ENCODE measurements around the gene CACNA1H.
"Not testable (repeated sequence)": the region's sequence is repeated elsewhere in the genome, so short reads cannot be mapped to it uniquely, and the experiment has no call there.

The CACNA1H gene

DNA sequence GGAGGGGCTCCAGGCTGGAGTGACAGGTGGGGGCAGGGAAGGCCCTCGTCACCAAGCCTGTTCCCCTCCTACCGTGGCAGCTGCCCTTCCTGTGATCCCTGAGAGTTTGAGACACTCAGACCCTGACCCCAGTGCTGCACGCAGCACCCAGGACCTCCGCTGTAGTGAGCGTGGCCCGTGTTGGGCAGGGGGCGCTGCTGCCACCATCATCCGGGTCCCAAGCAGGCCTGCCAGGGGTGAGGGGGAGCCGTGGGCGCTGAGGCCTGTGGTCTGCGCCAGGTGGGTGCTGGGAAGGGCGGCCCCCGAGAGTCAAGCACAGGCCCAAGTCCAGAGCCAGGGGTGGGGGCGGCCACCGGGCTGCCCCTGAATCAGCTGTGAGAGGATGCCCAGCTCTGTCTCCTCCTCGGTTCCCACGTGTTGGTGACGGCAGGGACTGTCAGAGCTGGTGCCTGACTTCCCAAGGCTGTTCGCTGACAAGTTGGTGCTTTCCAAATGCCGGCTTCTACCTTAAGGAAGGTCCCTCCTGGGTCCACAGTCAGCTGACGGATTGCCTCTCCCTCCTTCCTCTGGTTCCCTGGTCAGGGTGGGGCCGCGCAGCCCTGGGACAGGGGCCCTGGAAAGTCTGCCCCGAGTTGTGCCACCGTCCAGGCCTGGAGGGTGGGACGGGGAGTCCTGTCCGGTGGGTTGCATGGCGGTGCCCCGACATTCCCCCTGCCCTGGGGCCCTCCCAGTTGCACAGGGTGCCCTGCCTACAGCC lies 41.1 kb downstream of the CACNA1H start:
- DNase-seq (ENCODE audit: low read depth in 2 of 2): no peak

DNA sequence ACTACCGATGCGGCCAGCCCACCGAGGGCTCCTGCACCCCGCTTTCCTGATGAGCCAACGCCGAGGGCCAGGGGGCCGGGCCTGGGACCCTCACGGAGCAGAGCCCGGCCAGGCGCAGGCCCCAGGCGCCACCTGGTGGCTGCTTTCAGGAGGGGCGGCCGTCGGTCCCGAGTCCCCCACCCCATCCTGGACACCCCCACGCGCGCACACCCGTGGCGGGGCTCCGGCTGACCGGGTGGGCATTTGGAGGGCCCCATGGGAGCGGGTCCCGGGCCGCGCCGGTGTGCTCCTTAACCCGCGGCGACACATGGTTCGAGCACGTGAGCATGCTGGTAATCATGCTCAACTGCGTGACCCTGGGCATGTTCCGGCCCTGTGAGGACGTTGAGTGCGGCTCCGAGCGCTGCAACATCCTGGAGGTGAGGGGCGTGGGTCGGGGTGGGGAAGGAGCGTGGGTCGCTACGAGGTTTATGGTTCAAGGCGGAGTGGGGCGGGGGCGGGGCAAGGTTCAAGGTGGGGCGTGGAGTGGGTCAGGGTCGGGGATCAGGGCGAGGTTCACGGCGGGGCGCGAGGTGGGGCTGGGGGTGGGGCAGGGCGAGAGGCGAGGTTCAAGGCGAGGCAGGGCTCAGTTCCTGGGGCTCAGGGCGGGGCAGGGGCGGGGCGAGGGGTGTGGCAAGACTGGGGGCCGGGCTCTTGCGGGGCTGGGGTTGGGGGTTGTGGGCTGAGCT lies 41.9 kb downstream of the CACNA1H start:
- DNase-seq (ENCODE audit: low read depth in 2 of 2): no peak

DNA sequence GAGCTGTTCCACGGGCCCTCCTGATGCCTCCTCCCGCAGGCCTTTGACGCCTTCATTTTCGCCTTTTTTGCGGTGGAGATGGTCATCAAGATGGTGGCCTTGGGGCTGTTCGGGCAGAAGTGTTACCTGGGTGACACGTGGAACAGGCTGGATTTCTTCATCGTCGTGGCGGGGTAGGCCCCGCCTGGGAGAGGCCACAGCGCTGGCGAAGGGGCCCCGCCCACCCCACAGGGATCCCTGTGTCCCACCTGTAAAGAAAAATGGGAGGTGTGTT lies 42.4 kb downstream of the CACNA1H start:
- DNase-seq (ENCODE audit: low read depth in 2 of 2): no peak

DNA sequence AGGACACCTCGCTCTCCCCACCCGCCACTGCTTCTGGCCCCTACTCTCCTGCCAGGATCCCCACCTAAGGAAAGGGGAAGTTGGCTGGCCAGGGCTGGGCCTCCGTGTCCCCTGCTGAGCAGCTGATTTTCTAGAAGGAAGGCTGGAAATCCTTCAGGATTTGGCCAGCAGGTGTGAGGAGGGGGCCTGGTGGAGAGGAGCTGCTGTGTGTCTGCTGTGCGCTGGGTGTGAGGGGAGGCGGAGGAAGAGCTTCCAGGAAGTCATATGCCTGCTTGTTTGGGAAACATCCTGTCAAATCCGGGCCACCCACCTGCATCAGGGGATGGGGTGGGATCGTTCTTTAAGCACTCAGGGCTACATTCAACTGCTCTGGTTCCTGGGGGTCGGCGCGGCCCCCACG lies 43.6 kb downstream of the CACNA1H start:
- DNase-seq (ENCODE audit: low read depth in 2 of 2): no peak

DNA sequence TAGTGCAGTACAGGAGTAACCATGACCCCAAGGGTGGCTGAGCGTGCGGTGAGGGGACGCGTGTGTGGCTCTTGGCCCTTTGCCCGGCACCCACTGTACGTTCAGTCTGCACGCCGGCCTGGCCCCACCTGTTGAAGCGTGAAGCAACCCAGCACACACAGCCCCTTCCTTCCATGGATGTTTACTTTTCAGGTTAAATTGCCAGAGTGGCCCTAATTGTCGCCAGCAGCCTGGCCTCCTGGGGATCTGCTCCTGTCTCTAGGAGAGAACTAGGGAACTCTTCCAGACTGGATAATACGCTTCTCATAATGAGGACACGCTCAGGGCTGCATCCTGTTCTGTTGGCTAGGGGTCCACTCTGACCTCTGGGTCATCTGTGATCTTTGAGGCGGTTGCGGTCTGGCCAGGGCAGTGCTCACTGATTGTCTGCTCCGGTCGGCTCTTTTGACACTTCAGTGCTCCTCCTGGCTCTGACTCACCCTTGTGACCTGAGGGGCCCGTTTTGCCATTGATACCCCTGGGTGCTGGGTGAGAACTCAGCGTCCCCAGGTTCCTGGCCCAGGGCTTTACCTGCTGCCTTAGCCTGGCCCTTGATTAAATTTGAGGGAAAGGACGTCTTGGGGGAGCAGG lies 44.4 kb downstream of the CACNA1H start:
- no peak for DNase-seq (ENCODE audit: low read depth in 2 of 2)

DNA sequence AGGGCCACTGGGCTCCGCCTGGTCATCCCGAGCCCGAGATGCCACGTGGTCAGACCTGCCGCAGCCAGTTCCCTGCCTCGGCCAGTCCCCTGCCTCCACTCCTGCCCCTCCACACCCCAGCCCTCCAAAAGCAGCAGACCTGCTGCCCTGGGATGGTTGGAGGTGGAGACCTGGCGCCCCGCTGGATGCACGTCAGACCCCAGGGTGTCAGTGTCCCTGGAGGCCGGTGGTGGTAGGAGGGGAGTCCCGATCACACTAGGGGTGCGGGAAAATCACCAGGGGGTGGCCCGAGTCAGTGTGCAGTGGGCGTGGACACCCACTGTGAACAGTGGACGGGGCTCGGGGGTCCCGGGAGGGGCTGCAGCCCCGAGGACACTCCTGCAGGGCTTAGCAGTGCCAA lies 45.3 kb downstream of the CACNA1H start:
- DNase-seq (ENCODE audit: low read depth in 2 of 2): no peak

DNA sequence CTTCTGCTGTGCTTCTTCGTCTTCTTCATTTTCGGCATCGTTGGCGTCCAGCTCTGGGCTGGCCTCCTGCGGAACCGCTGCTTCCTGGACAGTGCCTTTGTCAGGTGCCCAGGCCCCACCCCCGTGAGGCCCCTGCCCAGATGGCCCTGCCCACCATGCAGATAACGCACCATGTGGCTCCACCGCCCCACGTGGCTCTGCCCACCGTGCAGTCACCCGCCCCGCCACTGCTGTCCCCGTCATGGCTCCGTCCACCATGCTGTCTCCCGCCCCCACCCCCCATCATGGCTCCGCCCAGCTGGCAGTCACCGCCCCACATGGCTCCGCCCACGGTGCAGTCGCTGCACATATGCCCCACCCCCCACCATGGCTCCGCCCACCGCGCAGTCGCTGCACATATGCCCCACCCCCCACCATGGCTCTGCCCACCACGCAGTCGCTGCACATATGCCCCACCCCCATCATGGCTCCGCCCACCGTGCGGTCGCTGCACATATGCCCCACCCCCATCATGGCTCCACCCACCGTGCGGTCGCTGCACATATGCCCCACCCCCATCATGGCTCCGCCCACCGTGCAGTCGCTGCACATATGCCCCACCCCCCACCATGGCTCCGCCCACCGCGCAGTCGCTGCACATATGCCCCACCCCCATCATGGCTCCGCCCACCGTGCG lies 45.9 kb downstream of the CACNA1H start:
- DNase-seq (ENCODE audit: low read depth in 2 of 2): not testable (repeated sequence)

DNA sequence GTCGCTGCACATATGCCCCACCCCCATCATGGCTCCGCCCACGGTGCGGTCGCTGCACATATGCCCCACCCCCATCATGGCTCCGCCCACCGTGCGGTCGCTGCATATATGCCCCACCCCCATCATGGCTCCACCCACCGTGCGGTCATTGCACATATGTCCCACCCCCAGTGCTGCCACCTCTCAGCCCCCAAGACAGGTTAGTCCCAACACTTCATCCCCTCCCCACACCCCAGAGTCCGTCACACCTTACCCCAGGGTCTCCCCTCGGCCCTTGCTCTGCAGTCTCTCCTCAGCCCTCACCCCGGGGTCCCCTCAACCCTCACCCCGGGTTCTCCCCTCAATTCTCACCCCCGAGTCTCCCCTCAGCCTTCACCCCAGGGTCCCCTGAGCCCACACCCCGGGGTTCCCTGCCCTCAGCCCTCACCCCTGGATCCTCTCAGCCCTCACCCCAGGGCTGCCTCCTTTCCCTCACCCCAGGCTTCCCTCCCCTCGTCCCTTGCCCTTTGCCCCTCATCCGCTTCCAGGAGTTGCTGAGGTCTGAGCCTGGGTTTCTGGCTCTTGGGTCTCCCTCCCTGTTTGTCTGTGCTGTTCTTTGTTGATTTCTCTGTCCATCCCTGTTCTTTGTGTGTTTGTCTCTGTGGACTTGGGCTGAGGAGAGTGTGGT lies 46.6 kb downstream of the CACNA1H start:
- DNase-seq (ENCODE audit: low read depth in 2 of 2): no peak

DNA sequence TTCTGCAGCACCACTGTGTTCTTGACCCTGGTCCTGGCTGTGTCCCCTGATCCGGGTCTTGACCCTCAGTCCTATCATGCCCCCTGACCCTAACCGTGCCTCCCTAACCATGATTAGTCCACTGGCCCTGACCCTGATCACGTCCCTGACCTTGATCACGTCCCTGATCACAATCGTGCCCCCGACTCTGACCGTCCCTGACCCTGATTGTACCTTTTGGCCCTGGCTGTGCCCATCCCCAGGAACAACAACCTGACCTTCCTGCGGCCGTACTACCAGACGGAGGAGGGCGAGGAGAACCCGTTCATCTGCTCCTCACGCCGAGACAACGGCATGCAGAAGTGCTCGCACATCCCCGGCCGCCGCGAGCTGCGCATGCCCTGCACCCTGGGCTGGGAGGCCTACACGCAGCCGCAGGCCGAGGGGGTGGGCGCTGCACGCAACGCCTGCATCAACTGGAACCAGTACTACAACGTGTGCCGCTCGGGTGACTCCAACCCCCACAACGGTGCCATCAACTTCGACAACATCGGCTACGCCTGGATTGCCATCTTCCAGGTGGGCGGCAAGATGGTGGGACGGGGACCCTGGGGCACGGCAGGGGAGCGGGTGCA lies 47.2 kb downstream of the CACNA1H start:
- no peak for DNase-seq (ENCODE audit: low read depth in 2 of 2)

DNA sequence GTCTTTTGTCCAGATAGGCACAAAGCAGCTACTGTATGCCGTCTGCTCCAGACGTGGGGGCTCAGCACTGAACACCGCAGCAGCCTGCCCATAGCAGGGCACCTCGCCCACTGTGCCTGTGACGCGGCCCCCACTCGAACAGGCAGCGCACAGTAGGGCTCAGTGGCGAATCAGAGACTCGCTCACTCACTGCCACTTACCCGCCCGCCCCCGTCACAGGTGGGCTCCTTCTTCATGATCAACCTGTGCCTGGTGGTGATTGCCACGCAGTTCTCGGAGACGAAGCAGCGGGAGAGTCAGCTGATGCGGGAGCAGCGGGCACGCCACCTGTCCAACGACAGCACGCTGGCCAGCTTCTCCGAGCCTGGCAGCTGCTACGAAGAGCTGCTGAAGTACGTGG lies 48.5 kb downstream of the CACNA1H start:
- DNase-seq (ENCODE audit: low read depth in 2 of 2): no peak

DNA sequence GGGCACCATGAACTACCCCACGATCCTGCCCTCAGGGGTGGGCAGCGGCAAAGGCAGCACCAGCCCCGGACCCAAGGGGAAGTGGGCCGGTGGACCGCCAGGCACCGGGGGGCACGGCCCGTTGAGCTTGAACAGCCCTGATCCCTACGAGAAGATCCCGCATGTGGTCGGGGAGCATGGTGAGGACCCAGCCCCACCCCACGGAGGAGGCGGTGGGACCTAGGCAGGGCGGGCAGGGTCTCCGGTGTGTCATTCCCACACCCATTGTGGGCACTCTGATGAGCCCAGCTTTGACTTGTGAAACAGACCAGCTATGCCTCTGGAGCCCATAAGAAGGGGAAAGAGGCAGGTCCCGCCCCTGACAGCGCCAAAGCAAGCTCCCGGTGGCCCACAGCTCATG lies 49.4 kb downstream of the CACNA1H start:
- no peak for DNase-seq (ENCODE audit: low read depth in 2 of 2)

DNA sequence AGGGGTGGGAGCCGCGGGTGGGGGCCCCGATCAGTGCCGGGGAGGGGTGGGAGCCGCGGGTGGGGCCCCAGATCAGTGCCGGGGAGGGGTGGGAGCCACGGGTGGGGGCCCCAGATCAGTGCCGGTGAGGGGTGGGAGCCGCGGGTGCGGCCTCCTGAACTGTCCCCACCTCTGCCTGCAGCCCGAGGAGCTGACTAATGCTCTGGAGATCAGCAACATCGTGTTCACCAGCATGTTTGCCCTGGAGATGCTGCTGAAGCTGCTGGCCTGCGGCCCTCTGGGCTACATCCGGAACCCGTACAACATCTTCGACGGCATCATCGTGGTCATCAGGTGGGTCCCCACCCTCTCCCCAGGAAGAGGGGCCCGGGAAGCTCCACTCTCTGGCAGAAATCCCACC lies 52.0 kb downstream of the CACNA1H start:
- no peak for DNase-seq (ENCODE audit: low read depth in 2 of 2)

DNA sequence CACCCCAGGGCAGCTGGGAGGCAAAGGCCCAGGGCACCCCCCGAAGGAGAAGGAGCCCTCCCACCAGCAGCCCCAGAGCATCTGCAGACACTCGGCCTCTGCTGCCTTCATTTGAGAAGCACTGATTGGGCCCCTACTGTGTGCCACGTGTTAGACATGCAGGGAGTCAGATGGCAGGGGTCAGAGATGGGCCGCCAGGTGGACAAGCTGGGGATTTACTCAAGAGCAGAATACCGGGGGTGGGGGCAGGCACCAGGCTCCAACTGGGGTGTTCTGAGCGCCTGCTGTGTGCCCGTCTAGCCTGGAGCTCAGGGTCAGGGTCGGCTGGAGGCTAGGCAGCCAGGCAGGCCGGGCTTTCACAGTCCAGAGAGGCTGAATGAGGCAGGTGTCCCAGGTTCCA lies 53.4 kb downstream of the CACNA1H start:
- DNase-seq (ENCODE audit: low read depth in 2 of 2): no peak

DNA sequence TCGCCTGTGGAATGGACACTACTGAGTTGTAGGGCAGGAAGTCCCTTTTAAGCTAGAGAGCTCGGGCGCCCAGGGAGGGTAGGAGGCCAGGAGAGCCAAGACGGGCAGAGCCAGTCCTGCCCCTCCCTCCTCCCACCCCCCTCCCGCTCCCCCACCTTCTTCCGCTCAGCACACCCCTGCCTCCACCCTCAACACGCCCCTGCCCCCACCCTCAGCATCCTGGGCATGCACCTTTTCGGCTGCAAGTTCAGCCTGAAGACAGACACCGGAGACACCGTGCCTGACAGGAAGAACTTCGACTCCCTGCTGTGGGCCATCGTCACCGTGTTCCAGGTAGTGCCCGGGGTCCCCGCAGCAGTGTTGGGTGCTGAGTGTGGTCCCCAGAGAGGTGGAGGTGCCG lies 53.9 kb downstream of the CACNA1H start:
- no peak for DNase-seq (ENCODE audit: low read depth in 2 of 2)

DNA sequence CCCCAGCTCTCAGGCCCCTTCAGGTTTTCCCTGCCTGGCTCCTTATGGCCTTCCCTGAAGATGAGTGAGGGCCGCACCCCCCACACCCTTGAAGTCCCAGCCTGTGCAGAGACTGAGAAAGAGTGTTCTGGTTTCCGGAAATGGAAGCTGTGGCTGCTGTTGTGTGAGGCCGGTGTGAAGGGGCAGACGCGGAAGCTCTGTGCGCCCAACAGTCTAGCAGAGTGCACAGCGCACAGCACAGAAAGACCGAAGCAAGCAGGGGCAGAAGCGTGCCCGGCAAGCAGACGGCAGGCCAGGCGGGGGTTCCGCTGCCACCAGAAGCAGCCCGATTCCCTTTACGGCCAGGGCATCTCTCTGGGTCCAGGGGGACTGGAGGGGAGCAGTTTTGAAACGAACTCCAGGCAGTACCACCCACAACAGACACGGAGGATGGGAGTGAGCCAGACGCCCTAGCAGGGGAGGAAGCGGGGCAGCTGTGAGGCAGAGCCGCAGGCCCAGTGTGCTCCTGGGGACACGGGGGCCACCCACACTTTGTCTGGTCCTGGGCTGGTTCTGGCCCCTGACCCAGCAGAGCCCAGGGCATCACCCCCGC lies 55.4 kb downstream of the CACNA1H start:
- DNase-seq (ENCODE audit: low read depth in 2 of 2): no peak

DNA sequence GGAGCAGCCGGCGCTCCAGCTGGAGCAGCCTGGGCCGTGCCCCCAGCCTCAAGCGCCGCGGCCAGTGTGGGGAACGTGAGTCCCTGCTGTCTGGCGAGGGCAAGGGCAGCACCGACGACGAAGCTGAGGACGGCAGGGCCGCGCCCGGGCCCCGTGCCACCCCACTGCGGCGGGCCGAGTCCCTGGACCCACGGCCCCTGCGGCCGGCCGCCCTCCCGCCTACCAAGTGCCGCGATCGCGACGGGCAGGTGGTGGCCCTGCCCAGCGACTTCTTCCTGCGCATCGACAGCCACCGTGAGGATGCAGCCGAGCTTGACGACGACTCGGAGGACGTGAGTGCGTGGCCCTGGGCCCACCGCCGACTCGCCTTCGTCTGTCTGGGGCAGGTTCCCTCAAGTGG lies 56.2 kb downstream of the CACNA1H start:
- no peak for DNase-seq (ENCODE audit: low read depth in 2 of 2)

DNA sequence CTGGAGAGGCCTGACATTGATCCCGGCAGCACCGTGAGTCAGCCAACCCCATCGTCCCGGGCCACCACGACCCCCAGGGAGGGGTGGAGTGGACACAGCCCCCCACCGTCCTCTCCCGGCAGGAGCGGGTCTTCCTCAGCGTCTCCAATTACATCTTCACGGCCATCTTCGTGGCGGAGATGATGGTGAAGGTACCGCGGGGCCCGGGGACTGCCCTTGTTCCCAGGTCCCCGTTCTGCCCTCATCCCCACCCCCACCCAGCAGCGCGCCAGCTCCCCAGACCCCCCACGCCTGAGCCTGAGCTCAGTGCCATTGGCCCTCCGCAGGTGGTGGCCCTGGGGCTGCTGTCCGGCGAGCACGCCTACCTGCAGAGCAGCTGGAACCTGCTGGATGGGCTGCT lies 57.6 kb downstream of the CACNA1H start:
- DNase-seq (ENCODE audit: low read depth in 2 of 2): no peak

DNA sequence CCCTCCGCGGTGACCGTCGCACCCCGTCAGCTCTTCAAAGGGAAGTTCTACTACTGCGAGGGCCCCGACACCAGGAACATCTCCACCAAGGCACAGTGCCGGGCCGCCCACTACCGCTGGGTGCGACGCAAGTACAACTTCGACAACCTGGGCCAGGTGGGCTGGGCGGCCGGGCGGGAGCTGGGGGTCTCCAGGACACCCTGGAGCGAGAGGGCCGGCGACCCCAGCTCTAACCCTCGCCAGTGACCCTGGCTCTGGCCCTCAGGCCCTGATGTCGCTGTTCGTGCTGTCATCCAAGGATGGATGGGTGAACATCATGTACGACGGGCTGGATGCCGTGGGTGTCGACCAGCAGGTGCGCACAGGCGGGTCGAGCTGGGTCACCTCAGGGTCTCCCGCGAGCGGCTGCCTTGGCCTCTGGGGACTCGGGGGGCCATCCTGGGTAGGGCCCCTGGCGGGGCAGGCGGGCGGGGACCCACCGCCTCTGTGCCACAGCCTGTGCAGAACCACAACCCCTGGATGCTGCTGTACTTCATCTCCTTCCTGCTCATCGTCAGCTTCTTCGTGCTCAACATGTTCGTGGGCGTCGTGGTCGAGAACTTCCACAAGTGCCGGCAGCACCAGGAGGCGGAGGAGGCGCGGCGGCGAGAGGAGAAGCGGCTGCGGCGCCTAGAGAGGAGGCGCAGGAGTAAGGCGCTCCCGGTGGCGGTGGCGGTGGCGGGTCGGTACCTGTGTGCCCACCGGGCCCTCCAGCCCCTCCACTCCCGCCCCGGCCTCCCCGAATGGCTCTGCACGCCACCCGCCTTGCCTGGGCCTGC lies 58.8 kb downstream of the CACNA1H start:
- DNase-seq (ENCODE audit: low read depth in 2 of 2): no peak

DNA sequence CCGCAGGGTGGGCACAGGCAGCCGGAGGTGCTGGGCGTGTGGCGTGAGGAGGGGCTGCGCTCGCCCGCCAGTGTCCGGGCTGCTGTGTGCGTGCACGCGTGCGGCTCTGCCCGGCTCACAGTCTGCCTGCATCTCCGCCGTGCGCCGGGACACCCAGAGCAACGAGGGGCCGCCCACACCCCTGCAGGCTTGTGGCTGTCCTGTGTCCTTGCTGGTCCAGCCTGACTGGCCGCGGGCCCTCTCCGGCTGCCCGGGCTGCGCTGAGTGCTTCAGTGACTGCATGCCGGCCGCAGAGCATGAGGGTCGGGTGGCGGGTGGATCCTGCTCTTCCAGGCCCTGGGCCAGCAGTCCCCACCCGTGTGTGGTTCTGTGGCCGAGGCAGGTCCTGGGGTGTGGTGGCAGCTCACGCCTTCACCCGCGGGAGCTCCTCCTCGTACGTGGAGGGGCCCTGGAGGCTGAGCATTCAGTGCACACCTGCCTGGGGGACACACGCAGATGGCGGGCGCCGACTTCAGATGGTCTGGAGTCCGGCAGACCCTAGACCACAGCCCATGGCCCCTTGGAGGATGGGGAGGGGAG lies 59.8 kb downstream of the CACNA1H start:
- no peak for DNase-seq (ENCODE audit: low read depth in 2 of 2)

DNA sequence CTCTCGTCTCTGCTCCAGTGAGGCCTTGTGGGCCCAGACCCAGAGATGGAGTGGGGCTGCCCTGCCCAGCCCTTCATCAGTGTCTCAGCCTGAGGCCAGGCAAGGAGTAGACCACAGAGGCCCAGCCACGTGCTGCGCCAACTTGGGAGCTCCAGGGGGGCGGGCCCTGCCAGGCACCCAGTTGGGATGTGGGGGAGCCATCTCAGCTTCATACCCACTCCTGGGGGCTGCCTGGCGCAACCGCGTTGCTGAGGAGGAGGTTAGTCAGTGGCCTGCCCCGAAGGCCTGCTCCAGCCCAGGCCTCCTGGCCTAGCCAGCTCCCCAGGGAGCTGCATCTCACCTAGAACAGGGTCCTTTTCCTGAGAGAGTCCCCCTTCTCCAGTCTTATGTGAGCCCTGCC lies 60.3 kb downstream of the CACNA1H start:
- DNase-seq (ENCODE audit: low read depth in 2 of 2): no peak
